HCT116 (cell line): ENCODE data around the gene NOP14. TPM values are rescaled to one million over a fixed set of nuclear protein-coding genes. Genes with fewer than 3 reads are reported as not detected.
A peak's percentile ranks its signal among the peaks of the same experiment; 100 is the strongest.

Experiments used
- ATAC-seq: fragments of 200-7000 bp; cut with Tn5 transposase; 2 replicates; pipeline ENCODE4 v1.9.1; 2020; ENCODE audit warnings: mild to moderate bottlenecking, moderate library complexity
- BruUV-seq: library from RNA; stranded (reverse); fragments of 400-500 nt; replicated peaks from 2 replicates; lab custom pipeline; 2021; lab: Mats Ljungman, UMichigan
- CTCF ChIA-PET: fragments of 300-600 bp; sonication (Branson Sonifier 250); formaldehyde crosslinking; loops from one replicate; lab custom pipeline; 2021; ENCODE audit warnings: antibody characterized with exemption; lab: Charles Lee
- POLR2A ChIA-PET: fragments of 300-600, 350-600 bp; sonication (Branson Sonifier 250); formaldehyde crosslinking; loops from one replicate; lab custom pipeline; 2021; ENCODE audit warnings: antibody characterized with exemption; lab: Charles Lee
- RAD21 ChIA-PET, 2 experiments: fragments of 300-600 bp; sonication (Branson Sonifier 250); formaldehyde crosslinking; loops; one replicate each; lab custom pipeline; 2023; ENCODE audit warnings: low total read pairs in 2 of 2; ENCODE audit not compliant: uncharacterized antibody in 2 of 2, unreplicated experiment in 2 of 2, low non-redundant PET in 1 of 2; lab: Charles Lee
- DNase-seq: peaks from one replicate; pipeline ENCODE4 v3.0.0-alpha.2; 2010; ENCODE audit warnings: low read depth, low spot score
- H2AFZ ChIP-seq: fragments of 200-600 bp; shearing (Covaris generic), sonication (generic); 2 replicates; pipeline ENCODE4 v1.6.1; 2017; ENCODE audit warnings: low read depth, mixed run types, mixed read lengths, antibody characterized with exemption, low read length; ENCODE audit not compliant: poor library complexity, severe bottlenecking
- H3K27ac ChIP-seq: 2 replicates; pipeline ENCODE4 v1.5.1; 2012; ENCODE audit warnings: low read depth, low read length
- H3K27me3 ChIP-seq: fragments of 200-600 bp; sonication (generic); 2 replicates; pipeline ENCODE4 v1.6.1; 2016; ENCODE audit warnings: mixed run types, low read length, mixed read lengths; ENCODE audit not compliant: insufficient read depth
- H3K36me3 ChIP-seq, 2 experiments: fragments of 200-500 bp in 1 of 2; fragments of 200-600 bp in 1 of 2; sonication (Bioruptor generic) in 1 of 2; sonication (generic) in 1 of 2; 2 replicates each; pipeline versions ENCODE4 v1.5.1 to v1.6.1; 2014 to 2016; ENCODE audit warnings: low read length in 2 of 2, inconsistent platforms in 1 of 2, mixed read lengths in 1 of 2, mixed run types in 1 of 2; ENCODE audit not compliant: insufficient read depth in 2 of 2, control insufficient read depth in 1 of 2
- H3K4me1 ChIP-seq, 2 experiments: fragments of 200-600 bp in 1 of 2; sonication (generic) in 1 of 2; 2 replicates each; pipeline versions ENCODE4 v1.5.1 to v1.6.1; 2012 to 2017; ENCODE audit warnings: low read length in 2 of 2, inconsistent platforms in 1 of 2, mild to moderate bottlenecking in 1 of 2, mixed read lengths in 1 of 2, mixed run types in 1 of 2, moderate library complexity in 1 of 2; ENCODE audit not compliant: insufficient read depth in 2 of 2, control insufficient read depth in 1 of 2
- H3K4me2 ChIP-seq: fragments of 200-600 bp; sonication (generic); 2 replicates; pipeline ENCODE4 v1.6.1; 2017; ENCODE audit warnings: mixed run types, low read length, mixed read lengths
- H3K4me3 ChIP-seq, 2 experiments: fragments of 200-600 bp in 1 of 2; sonication (generic) in 1 of 2; replicated peaks in 1 of 2; 2 replicates each; pipeline ENCODE4 v1.5.1; 2011 to 2016; ENCODE audit warnings: low read length in 2 of 2, control low read depth in 1 of 2, low read depth in 1 of 2, mild to moderate bottlenecking in 1 of 2, mixed read lengths in 1 of 2, mixed run types in 1 of 2
- H3K79me2 ChIP-seq: fragments of 200-600 bp; sonication (generic); 2 replicates; pipeline ENCODE4 v1.6.1; 2017; ENCODE audit warnings: mild to moderate bottlenecking, mixed run types, low read length, moderate library complexity, mixed read lengths; ENCODE audit not compliant: insufficient read depth
- H3K9ac ChIP-seq: fragments of 200-600 bp; sonication (generic); 2 replicates; pipeline ENCODE4 v1.6.1; 2016; ENCODE audit warnings: low read length, mixed read lengths
- H3K9me2 ChIP-seq: fragments of 200-600 bp; sonication (generic), shearing (Covaris generic); 2 replicates; pipeline ENCODE4 v1.6.1; 2017; ENCODE audit warnings: mixed run types, mild to moderate bottlenecking, moderate library complexity; ENCODE audit not compliant: insufficient read depth
- H3K9me3 ChIP-seq, 2 experiments: fragments of 200-500 bp in 1 of 2; fragments of 200-600 bp in 1 of 2; sonication (Bioruptor generic) in 1 of 2; sonication (generic) in 1 of 2; 2 replicates each; pipeline ENCODE4 v1.6.1; 2014 to 2017; ENCODE audit warnings: low read length in 2 of 2, mixed read lengths in 2 of 2, inconsistent platforms in 1 of 2, low read depth in 1 of 2, mild to moderate bottlenecking in 1 of 2, mixed run types in 1 of 2, moderate library complexity in 1 of 2; ENCODE audit not compliant: control insufficient read depth in 1 of 2, insufficient read depth in 1 of 2
- H4K20me1 ChIP-seq: fragments of 200-600 bp; sonication (generic), shearing (Covaris generic); 2 replicates; pipeline ENCODE4 v1.6.1; 2017; ENCODE audit warnings: mixed run types, mild to moderate bottlenecking, moderate library complexity; ENCODE audit not compliant: insufficient read depth
- CEBPB ChIP-seq: IDR thresholded peaks from 2 replicates; pipeline ENCODE4 v1.6.1; 2012; ENCODE audit warnings: low read depth
- ELF1 ChIP-seq: IDR thresholded peaks from 2 replicates; pipeline ENCODE4 v1.6.1; 2012; ENCODE audit warnings: low read depth, borderline replicate concordance
- EZH2 ChIP-seq: fragments of 200-600 bp; sonication (generic); IDR thresholded peaks from 2 replicates; pipeline ENCODE4 v1.6.1; 2017; ENCODE audit warnings: antibody characterized with exemption, mixed run types
- EZH2phosphoT487 ChIP-seq: fragments of 200-600 bp; IDR thresholded peaks from 2 replicates; pipeline ENCODE4 v1.6.1; 2018; ENCODE audit warnings: antibody characterized with exemption, borderline replicate concordance
- JUND ChIP-seq: IDR thresholded peaks from 2 replicates; pipeline ENCODE4 v1.6.1; 2012
- POLR2A ChIP-seq: IDR thresholded peaks from 2 replicates; pipeline ENCODE4 v1.7.0; 2011; ENCODE audit warnings: borderline replicate concordance; ENCODE audit not compliant: insufficient read depth, insufficient read length; ENCODE audit errors: extremely low read depth
- POLR2AphosphoS5 ChIP-seq: IDR thresholded peaks from 2 replicates; pipeline ENCODE4 v1.6.1; 2011; ENCODE audit warnings: mild to moderate bottlenecking, low read depth, low read length, moderate library complexity
- SIN3A ChIP-seq: IDR thresholded peaks from 2 replicates; pipeline ENCODE4 v1.6.1; 2012; ENCODE audit warnings: low read depth
- SRF ChIP-seq: IDR thresholded peaks from 2 replicates; pipeline ENCODE4 v1.6.1; 2012; ENCODE audit warnings: low read depth
- YY1 ChIP-seq: IDR thresholded peaks from 2 replicates; pipeline ENCODE4 v1.6.1; 2011; ENCODE audit warnings: low read length, low read depth, moderate library complexity, mild to moderate bottlenecking; ENCODE audit not compliant: insufficient replicate concordance; ENCODE audit errors: extremely low read depth
- intact Hi-C: fragments of 100-400 bp; cut with micrococcal nuclease; formaldehyde crosslinking; loops from 2 replicates; pipeline ENCODE4 v1.10.0; 2022
- total RNA-seq: library from RNA; stranded (reverse); gene quantifications from one replicate; pipeline ENCODE4 v1.2.1, GENCODE V29; 2021; ENCODE audit not compliant: unreplicated experiment
- TF ChIP-seq, protein P1 (sequence below): IDR thresholded peaks from 2 replicates; pipeline ENCODE4 v1.6.1; 2012
- TF ChIP-seq, protein P2 (sequence below), 3 experiments: fragments of 200-600 bp in 1 of 3; sonication (generic) in 1 of 3; IDR thresholded peaks in 2 of 3; conservative IDR thresholded peaks in 1 of 3; 2 replicates each; pipeline ENCODE4 v1.5.1; 2012 to 2017; ENCODE audit warnings: low read depth in 2 of 3, low read length in 2 of 3, antibody characterized with exemption in 1 of 3, borderline replicate concordance in 1 of 3, control low read depth in 1 of 3, mild to moderate bottlenecking in 1 of 3, mixed read lengths in 1 of 3, mixed run types in 1 of 3, moderate library complexity in 1 of 3; ENCODE audit not compliant: insufficient read depth in 1 of 3
- TF ChIP-seq, protein P3 (sequence below): IDR thresholded peaks from 2 replicates; pipeline ENCODE4 v1.6.1; 2012; ENCODE audit warnings: low read depth
- TF ChIP-seq, protein P4 (sequence below): IDR thresholded peaks from 2 replicates; pipeline ENCODE4 v1.6.1; 2012

NOP14 gene
- total RNA-seq, 1 experiment from 2014 or later: 67.3 TPM

DNA sequence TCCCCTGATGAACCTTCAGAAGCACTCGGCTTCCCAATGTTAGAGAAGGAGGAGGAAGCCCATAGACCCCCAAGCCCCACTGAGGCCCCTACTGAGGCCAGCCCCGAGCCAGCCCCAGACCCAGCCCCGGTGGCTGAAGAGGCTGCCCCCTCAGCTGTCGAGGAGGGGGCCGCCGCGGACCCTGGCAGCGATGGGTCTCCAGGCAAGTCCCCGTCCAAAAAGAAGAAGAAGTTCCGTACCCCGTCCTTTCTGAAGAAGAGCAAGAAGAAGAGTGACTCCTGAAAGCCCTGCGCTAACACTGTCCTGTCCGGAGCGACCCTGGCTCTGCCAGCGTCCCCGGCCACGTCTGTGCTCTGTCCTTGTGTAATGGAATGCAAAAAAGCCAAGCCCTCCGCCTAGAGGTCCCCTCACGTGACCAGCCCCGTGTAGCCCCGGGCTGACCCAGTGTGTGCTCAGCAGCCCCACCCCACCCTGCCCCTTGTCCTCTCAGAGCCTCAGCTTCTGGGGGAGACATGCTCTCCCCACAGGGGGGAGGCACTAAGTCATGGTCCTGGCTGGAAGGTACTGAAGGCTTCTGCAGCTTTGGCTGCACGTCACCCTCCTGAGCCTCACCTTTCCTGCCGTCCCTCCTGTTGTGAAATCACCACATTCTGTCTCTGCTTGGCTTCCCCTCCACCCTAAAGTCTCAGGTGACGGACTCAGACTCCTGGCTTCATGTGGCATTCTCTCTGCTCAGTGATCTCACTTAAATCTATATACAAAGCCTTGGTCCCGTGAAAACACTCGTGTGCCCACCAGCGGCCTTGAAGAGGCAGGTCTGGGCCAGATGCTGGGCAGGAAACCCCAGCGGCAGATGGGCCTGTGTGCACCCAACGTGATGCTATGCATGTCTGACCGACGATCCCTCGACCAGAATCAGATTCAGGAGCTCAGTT is 34.7 kb downstream of the NOP14 start:
- H3K9ac ChIP-seq: no peak overlapping the region
- H3K9me3 ChIP-seq: no peaks in the 10 kb centered on the region
- H3K27me3 ChIP-seq: no peaks in the 10 kb centered on the region
- RAD21 ChIA-PET: no interaction called here
- peaks cover 16% of the 10 kb centered on the region for H3K79me2 ChIP-seq
- H3K9me2 ChIP-seq: no peaks in the 10 kb centered on the region
- ATAC-seq: no peak
- no peak for TF ChIP-seq EZH2phosphoT487
- TF ChIP-seq SRF: no peak
- no peak for TF ChIP-seq YY1
- no peak for TF ChIP-seq JUND
- no peak for TF ChIP-seq POLR2AphosphoS5
- TF ChIP-seq, protein P1, sequence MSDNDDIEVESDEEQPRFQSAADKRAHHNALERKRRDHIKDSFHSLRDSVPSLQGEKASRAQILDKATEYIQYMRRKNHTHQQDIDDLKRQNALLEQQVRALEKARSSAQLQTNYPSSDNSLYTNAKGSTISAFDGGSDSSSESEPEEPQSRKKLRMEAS: no peak
- TF ChIP-seq EZH2: no peak
- TF ChIP-seq ELF1: no peak
- no peak for TF ChIP-seq SIN3A
- no peak for TF ChIP-seq CEBPB
- TF ChIP-seq, protein P2, sequence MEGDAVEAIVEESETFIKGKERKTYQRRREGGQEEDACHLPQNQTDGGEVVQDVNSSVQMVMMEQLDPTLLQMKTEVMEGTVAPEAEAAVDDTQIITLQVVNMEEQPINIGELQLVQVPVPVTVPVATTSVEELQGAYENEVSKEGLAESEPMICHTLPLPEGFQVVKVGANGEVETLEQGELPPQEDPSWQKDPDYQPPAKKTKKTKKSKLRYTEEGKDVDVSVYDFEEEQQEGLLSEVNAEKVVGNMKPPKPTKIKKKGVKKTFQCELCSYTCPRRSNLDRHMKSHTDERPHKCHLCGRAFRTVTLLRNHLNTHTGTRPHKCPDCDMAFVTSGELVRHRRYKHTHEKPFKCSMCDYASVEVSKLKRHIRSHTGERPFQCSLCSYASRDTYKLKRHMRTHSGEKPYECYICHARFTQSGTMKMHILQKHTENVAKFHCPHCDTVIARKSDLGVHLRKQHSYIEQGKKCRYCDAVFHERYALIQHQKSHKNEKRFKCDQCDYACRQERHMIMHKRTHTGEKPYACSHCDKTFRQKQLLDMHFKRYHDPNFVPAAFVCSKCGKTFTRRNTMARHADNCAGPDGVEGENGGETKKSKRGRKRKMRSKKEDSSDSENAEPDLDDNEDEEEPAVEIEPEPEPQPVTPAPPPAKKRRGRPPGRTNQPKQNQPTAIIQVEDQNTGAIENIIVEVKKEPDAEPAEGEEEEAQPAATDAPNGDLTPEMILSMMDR (IDR thresholded peaks at IDR 0.05 in 2 of 3, conservative IDR thresholded peaks at IDR 0.05 in 1 of 3; ENCODE audit: borderline replicate concordance in 1 of 3, insufficient read depth in 1 of 3, low read depth in 2 of 3, low read length in 2 of 3): no peak
- TF ChIP-seq POLR2A: no peak
- TF ChIP-seq, protein P3, sequence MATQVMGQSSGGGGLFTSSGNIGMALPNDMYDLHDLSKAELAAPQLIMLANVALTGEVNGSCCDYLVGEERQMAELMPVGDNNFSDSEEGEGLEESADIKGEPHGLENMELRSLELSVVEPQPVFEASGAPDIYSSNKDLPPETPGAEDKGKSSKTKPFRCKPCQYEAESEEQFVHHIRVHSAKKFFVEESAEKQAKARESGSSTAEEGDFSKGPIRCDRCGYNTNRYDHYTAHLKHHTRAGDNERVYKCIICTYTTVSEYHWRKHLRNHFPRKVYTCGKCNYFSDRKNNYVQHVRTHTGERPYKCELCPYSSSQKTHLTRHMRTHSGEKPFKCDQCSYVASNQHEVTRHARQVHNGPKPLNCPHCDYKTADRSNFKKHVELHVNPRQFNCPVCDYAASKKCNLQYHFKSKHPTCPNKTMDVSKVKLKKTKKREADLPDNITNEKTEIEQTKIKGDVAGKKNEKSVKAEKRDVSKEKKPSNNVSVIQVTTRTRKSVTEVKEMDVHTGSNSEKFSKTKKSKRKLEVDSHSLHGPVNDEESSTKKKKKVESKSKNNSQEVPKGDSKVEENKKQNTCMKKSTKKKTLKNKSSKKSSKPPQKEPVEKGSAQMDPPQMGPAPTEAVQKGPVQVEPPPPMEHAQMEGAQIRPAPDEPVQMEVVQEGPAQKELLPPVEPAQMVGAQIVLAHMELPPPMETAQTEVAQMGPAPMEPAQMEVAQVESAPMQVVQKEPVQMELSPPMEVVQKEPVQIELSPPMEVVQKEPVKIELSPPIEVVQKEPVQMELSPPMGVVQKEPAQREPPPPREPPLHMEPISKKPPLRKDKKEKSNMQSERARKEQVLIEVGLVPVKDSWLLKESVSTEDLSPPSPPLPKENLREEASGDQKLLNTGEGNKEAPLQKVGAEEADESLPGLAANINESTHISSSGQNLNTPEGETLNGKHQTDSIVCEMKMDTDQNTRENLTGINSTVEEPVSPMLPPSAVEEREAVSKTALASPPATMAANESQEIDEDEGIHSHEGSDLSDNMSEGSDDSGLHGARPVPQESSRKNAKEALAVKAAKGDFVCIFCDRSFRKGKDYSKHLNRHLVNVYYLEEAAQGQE: no peak
- TF ChIP-seq, protein P4, sequence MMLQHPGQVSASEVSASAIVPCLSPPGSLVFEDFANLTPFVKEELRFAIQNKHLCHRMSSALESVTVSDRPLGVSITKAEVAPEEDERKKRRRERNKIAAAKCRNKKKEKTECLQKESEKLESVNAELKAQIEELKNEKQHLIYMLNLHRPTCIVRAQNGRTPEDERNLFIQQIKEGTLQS: no peak
- TF ChIP-seq, all 23 proteins: peak for 0
- ChIA-PET POLR2A (no interaction called here), CTCF (no interaction called here)
- no peak overlapping the region for H2AFZ ChIP-seq
- no peak overlapping the region for H3K4me3 ChIP-seq
- no peak overlapping the region for H3K27ac ChIP-seq
- intact Hi-C loops: no loop called here
- TSS peak; percentile 4 for BruUV-seq
- peaks cover 0 to 10% of the 10 kb centered on the region in 2 experiments; a peak in 3 of 4 replicates for H3K4me1 ChIP-seq
- peaks cover 4 to 31% of the 10 kb centered on the region in 2 experiments; a peak in 2 of 4 replicates for H3K36me3 ChIP-seq
- H4K20me1 ChIP-seq: no peaks in the 10 kb centered on the region
- H3K4me2 ChIP-seq: no peak overlapping the region
- no peak for DNase-seq
